ENCODE data around the gene GABBR2.

Gene GABBR2

DNA sequence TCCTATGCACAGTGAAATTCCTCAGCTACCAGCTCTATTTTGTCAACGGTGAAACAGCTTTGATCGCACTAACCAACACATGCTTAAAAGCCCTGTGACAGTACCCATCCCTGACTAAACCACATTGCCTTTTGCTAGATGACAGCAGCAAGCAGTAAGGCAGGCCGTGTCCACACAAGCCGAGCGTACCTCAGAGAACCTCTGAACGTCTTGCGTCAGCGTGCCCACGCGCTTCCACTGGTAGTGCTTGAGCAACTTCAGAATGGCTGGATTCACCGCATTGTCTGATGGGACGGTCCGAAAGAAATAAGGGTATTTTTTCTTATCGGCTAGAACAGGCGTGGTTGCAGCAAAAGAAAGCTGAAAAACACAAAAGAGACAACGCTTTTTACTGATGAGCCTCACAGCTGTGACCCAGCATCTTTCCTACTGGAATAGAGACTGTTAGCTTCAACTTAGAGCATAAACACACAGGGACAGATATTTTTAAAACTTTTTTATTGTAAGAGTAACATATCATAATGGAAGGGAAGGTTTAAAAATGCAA lies 167.0 kb downstream of the GABBR2 start:
- DNase-seq (ENCODE audit: low read depth) = no peak

GRCh38 chr9:98540476-98540875 lies 168.3 kb downstream of the GABBR2 start:
- no peak for DNase-seq (ENCODE audit: low read depth)

- peak; percentile 29 for DNase-seq (ENCODE audit: low read depth)
These were observed 168.8 kb downstream of the GABBR2 start for GRCh38 chr9:98539954-98540353.

GRCh38 chr9:98538626-98539031 lies 170.1 kb downstream of the GABBR2 start:
- DNase-seq (ENCODE audit: low read depth) = no peak

DNA sequence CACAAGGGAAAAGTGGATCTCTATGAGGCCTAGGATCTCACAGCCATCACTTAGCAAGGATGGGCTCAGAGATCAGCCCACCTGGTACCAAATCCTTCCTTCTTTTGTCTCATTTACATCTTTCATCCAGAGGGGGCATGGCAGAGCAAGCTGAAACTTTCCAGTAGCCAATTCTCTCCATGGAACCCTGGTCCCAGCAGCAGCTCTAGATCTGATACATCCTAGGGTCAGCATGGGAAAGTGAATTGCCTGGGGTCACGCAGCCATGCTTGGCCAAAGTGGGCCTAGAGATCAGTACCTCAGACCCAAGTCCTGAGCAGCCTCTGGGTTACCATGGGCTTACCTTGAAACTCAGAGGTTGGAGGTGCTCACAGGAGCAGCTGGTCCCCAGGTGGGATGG lies 170.5 kb downstream of the GABBR2 start:
- DNase-seq (ENCODE audit: low read depth) = no peak

DNA sequence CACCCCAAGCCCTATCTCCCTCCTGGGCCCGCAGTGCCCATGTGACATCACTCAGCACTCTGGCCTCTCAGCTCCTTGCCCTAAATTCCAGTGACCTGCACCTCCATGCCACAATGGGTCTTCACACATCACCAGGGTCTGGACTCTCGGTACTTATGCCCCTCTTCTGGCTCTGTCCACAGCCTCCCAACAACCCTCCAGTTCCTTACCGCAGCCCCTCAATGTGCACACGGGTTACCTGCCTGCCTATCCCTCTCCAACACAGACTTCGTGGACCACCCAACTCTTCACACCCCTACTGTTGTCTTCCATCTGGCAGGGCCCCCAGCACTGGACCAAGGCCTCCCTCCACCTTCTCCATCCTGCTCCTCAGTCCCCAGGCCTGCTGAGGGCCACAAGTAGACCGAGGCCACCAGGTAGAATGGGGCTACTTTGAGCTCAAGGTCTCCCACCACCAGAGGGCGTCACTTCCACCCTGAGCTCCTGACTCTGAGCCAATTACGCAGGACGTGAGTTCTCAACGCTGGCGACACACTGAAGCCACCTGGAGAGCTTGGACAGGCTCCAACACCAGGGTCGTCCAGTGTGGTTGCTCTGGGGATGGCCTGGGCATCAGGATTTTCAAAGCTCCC lies 172.1 kb downstream of the GABBR2 start:
- DNase-seq (ENCODE audit: low read depth) = no peak

DNA sequence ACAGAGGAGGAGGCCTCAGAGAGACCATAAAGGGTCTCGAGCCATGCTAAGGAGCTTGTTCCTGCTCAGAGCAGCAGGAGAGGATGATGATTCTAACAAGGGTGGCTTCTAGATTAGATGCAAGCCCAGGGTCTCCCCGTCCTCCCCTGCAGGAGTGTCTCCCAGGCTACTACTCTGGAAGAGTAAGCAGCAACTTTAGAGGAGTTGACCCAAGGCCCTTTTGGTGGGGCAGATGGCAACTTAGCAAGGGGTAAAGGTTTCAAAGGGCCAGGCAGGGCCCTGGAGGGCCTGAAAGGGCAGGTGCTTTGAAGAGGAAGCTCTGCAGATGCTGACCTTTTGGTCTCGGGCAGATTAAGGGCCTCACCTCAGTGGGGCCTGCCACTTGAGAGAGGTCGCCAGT lies 174.9 kb downstream of the GABBR2 start:
- no peak for DNase-seq (ENCODE audit: low read depth)

DNA sequence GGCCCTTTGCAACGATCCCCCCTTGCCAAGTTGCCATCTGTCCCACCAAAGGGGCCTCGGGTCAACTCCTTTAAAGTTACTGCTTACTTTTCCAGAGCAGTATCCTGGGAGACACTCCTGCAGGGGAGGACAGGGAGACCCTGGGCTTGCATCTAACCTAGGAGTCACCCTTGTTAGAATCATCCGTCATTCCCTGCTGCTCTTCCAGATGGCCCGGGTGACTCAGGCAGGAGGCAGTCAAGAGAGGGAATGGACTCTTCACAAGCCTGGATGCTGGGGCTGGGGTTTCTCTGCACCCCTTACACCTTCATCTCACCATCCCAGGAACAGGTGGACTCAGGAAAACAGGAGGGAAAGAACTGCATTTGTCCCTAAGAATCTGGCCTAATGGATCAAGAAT lies 175.6 kb downstream of the GABBR2 start:
- peak; percentile 50 for DNase-seq (ENCODE audit: low read depth)

- no peak for DNase-seq (ENCODE audit: low read depth)
These were observed 176.2 kb downstream of the GABBR2 start for GRCh38 chr9:98532574-98532973.

DNA sequence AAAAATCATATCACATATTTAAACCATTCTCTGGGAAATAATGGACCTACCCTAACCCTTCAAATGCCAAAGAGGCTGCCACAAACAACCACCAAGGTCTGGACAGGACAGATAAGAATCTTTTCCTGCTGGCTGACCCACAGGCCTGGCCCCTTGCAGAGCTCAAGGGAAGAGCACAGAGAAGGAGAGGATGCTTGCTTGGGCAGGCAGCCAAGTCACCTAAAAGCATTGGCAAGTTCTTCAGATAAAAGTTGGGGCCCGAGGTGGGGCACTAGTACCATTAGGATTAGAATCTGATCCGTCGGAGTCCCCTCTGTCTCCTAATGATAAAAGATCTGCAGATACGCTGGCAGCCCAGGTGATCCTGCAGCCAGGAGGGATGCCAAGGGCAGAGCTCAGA lies 176.6 kb downstream of the GABBR2 start:
- no peak for DNase-seq (ENCODE audit: low read depth)

GRCh38 chr9:98530806-98531386 lies 177.8 kb downstream of the GABBR2 start:
- no peak for DNase-seq (ENCODE audit: low read depth)

- no peak for DNase-seq (ENCODE audit: low read depth)
These were observed 178.5 kb downstream of the GABBR2 start for GRCh38 chr9:98530275-98530674.

DNA sequence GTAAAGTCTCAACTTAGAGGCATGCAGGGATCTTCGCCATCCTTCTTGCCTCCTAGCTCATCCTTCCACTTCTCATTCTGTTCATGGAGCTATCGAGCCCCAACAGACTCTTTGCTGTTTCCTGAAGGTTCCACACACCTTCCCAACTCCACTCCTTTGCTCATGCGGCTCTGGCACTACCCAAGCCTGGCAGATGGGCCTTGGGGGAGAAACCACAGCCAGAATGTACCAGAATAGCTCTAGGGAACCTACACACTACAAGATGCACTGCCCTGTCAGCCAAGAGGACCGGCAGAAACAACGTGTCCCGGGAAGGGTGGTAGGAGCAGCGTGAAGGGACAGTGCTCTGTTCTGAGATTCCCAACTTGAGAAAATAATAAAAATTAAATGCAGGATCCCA lies 178.9 kb downstream of the GABBR2 start:
- no peak for DNase-seq (ENCODE audit: low read depth)

- DNase-seq (ENCODE audit: low read depth) = peak; percentile 70
These were observed 185.4 kb downstream of the GABBR2 start for GRCh38 chr9:98523231-98523901.

GRCh38 chr9:98522487-98522886 lies 186.2 kb downstream of the GABBR2 start:
- DNase-seq (ENCODE audit: low read depth) = no peak

- peak; percentile 67 for DNase-seq (ENCODE audit: low read depth)
These were observed 187.6 kb downstream of the GABBR2 start for GRCh38 chr9:98521141-98521540.

- no peak for DNase-seq (ENCODE audit: low read depth)
These were observed 188.3 kb downstream of the GABBR2 start for GRCh38 chr9:98520221-98520960.

GRCh38 chr9:98519641-98520040 lies 189.1 kb downstream of the GABBR2 start:
- no peak for DNase-seq (ENCODE audit: low read depth)

- DNase-seq (ENCODE audit: low read depth) = no peak
These were observed 190.2 kb downstream of the GABBR2 start for GRCh38 chr9:98518556-98518955.

GRCh38 chr9:98517761-98518160 lies 191.0 kb downstream of the GABBR2 start:
- DNase-seq (ENCODE audit: low read depth) = no peak

GRCh38 chr9:98516897-98517503 lies 191.7 kb downstream of the GABBR2 start:
- DNase-seq (ENCODE audit: low read depth) = no peak

DNA sequence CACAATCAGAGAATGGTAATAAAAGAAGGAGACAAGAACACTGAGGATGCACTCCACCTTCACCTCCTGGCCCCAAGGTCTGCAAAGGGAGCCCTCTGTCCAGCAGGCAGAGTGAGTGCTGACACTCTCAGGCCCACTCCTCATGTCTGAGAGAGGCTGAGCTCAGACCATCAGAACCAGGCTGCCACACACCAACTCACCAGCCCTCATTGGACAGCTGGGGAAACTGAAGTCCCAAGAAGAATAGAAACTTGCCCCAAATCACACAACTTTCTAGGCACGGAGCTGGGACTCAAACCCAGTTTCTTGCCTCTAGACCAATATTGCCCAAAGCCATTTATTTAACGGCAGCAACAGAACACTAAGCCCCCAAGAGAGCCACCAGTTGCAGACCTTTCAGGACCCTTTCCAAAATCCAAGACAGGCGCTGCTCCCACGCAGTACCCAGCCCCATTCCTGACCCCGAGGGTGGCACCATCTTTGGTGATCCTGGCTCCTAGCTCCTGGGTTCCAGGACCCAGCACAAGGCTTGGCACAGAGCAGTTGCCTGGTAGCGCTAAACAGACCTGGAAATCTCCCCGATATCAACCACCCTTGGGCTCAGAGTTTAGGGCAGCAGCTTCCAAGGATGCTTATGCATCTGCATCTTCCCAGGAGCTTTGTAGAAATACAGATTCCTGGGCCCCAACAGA lies 192.4 kb downstream of the GABBR2 start:
- DNase-seq (ENCODE audit: low read depth) = no peak
